SU-DHL-6 (cell line): Measurements from ENCODE around the gene HS6ST2.

Experiments
- EZH2phosphoT487 ChIP-seq: fragments of 200-600 bp; sonication (generic), shearing (Covaris generic); conservative IDR thresholded peaks from 2 replicates; pipeline ENCODE4 v1.6.1; 2018; ENCODE audit warnings: mild to moderate bottlenecking, antibody characterized with exemption, low read length, moderate library complexity, mixed read lengths
- TF ChIP-seq, protein P1 (sequence below): fragments of 200-600 bp; sonication (generic); IDR thresholded peaks from one replicate; pipeline ENCODE4 v1.5.1; 2017; ENCODE audit warnings: antibody characterized with exemption, mild to moderate bottlenecking, low read length, moderate library complexity; ENCODE audit not compliant: insufficient read depth, poor library complexity, severe bottlenecking

DNA sequence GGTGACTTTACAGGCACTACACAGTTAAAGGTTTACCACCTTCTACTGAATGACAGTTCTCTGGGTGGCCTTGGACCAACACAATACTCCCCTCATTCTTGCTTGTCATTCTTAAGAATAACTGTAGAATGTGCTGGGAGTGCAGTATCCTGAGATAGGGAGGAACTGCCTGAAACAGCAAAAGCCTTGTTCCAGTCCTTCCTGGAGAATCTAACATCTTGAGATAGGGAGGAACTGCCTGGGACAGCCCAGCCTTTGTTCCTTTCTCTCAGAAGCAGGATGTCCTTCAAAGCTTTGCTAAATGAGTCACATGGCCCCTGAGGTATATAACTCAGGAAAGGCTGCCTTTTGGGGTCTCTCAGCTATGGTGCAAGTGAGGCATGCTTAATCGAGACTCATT is 323.9 kb downstream of the HS6ST2 start:
- TF ChIP-seq, protein P1, sequence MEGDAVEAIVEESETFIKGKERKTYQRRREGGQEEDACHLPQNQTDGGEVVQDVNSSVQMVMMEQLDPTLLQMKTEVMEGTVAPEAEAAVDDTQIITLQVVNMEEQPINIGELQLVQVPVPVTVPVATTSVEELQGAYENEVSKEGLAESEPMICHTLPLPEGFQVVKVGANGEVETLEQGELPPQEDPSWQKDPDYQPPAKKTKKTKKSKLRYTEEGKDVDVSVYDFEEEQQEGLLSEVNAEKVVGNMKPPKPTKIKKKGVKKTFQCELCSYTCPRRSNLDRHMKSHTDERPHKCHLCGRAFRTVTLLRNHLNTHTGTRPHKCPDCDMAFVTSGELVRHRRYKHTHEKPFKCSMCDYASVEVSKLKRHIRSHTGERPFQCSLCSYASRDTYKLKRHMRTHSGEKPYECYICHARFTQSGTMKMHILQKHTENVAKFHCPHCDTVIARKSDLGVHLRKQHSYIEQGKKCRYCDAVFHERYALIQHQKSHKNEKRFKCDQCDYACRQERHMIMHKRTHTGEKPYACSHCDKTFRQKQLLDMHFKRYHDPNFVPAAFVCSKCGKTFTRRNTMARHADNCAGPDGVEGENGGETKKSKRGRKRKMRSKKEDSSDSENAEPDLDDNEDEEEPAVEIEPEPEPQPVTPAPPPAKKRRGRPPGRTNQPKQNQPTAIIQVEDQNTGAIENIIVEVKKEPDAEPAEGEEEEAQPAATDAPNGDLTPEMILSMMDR, result no peak
- no peak for TF ChIP-seq EZH2phosphoT487
